H1 (cell line): ENCODE data around the gene CCNK. TPM values are rescaled to one million over a fixed set of nuclear protein-coding genes. Genes with fewer than 3 reads are reported as not detected.

ENCODE experiments used
- CTCF ChIA-PET: fragments of 300-600 bp; sonication (Branson Sonifier 250); formaldehyde crosslinking; loops from one replicate; lab custom pipeline; 2021; ENCODE audit not compliant: partially characterized antibody; lab: Charles Lee
- POLR2A ChIA-PET: fragments of 300-600 bp; sonication (Branson Sonifier 250); formaldehyde crosslinking; loops from one replicate; lab custom pipeline; 2021; ENCODE audit warnings: inconsistent platforms; ENCODE audit not compliant: partially characterized antibody; lab: Charles Lee
- DNase-seq, 2 experiments: peaks; one replicate each; pipeline versions ENCODE4 v3.0.0 to v3.0.0-alpha.2; 2010 to 2022; ENCODE audit warnings: low spot score in 2 of 2, low read depth in 1 of 2, mixed read lengths in 1 of 2
- FAIRE-seq: peaks from 2 replicates; lab custom pipeline; 2011; peaks lifted over from hg19 to GRCh38; lab: Jason Lieb, UNC
- H2AFZ ChIP-seq: 2 replicates; pipeline ENCODE4 v1.8.1; 2012; ENCODE audit warnings: low read length, inconsistent platforms
- H2AK5ac ChIP-seq: 2 replicates; pipeline ENCODE4 v1.6.1; 2013; ENCODE audit warnings: low read depth, low read length
- H2BK120ac ChIP-seq: replicated peaks from 2 replicates; pipeline ENCODE3; 2013; ENCODE audit warnings: low read depth, low read length, inconsistent platforms
- H2BK12ac ChIP-seq: 2 replicates; pipeline ENCODE4 v1.6.1; 2013; ENCODE audit warnings: low read depth, low read length
- H2BK15ac ChIP-seq: 2 replicates; pipeline ENCODE4 v1.6.1; 2013; ENCODE audit warnings: low read length
- H2BK20ac ChIP-seq: 2 replicates; pipeline ENCODE4 v1.6.1; 2013; ENCODE audit warnings: low read length
- H2BK5ac ChIP-seq: 2 replicates; pipeline ENCODE4 v1.6.1; 2013; ENCODE audit warnings: low read depth, low read length
- H3K14ac ChIP-seq: 2 replicates; pipeline ENCODE4 v1.6.1; 2013; ENCODE audit warnings: inconsistent platforms; ENCODE audit not compliant: insufficient read length
- H3K18ac ChIP-seq: 2 replicates; pipeline ENCODE4 v1.6.1; 2013; ENCODE audit warnings: low read length; ENCODE audit errors: extremely low read depth
- H3K23ac ChIP-seq: 2 replicates; pipeline ENCODE4 v1.6.1; 2013; ENCODE audit warnings: inconsistent platforms; ENCODE audit not compliant: insufficient read length
- H3K23me2 ChIP-seq: 2 replicates; pipeline ENCODE4 v1.6.1; 2013; ENCODE audit warnings: low read depth, low read length
- H3K27ac ChIP-seq: 2 replicates; pipeline ENCODE4 v1.6.1; 2011; ENCODE audit warnings: low read depth, low read length, inconsistent platforms
- H3K27me3 ChIP-seq, 4 experiments: replicated peaks in 1 of 4; 1 replicate in 1 of 4; 2 replicates in 3 of 4; pipeline versions ENCODE4 v1.6.1 to v1.8.1; 2011 to 2013; ENCODE audit warnings: low read length in 3 of 4, mild to moderate bottlenecking in 3 of 4, inconsistent platforms in 2 of 4, mixed read lengths in 2 of 4, moderate library complexity in 1 of 4; ENCODE audit not compliant: control insufficient read depth in 3 of 4, insufficient read depth in 3 of 4; ENCODE audit errors: extremely low read depth in 1 of 4
- H3K36me3 ChIP-seq, 4 experiments: 2 replicates each; pipeline versions ENCODE4 v1.6.1 to v1.8.1; 2011 to 2013; ENCODE audit warnings: mild to moderate bottlenecking in 4 of 4, low read length in 3 of 4, moderate library complexity in 2 of 4, control low read depth in 1 of 4, inconsistent platforms in 1 of 4; ENCODE audit not compliant: insufficient read depth in 4 of 4, control insufficient read depth in 2 of 4
- H3K4ac ChIP-seq: replicated peaks from 2 replicates; pipeline ENCODE3; 2013; ENCODE audit warnings: low read length, low read depth, mixed read lengths, inconsistent platforms; ENCODE audit not compliant: insufficient read length
- H3K4me1 ChIP-seq, 4 experiments: replicated peaks in 1 of 4; 1 replicate in 1 of 4; 2 replicates in 3 of 4; pipeline versions ENCODE4 v1.6.1 to v1.8.1; 2011 to 2013; ENCODE audit warnings: low read length in 3 of 4, inconsistent platforms in 2 of 4, mixed read lengths in 1 of 4; ENCODE audit not compliant: insufficient read depth in 4 of 4, control insufficient read depth in 3 of 4
- H3K4me2 ChIP-seq, 2 experiments: 2 replicates each; pipeline versions ENCODE4 v1.6.1 to v1.8.1; 2011 to 2013; ENCODE audit warnings: low read depth in 2 of 2, low read length in 2 of 2, control low read depth in 1 of 2, inconsistent platforms in 1 of 2, mild to moderate bottlenecking in 1 of 2; ENCODE audit not compliant: insufficient read depth in 1 of 2
- H3K4me3 ChIP-seq, 4 experiments: fragments of 200-600, 300-600 bp in 1 of 4; sonication (generic), shearing (Covaris generic), sonication (Bioruptor Twin) in 1 of 4; 2 replicates each; pipeline versions ENCODE4 v1.5.1 to v1.8.1; 2011 to 2016; ENCODE audit warnings: low read length in 4 of 4, low read depth in 3 of 4, control low read depth in 2 of 4, inconsistent platforms in 2 of 4, mild to moderate bottlenecking in 2 of 4, mixed read lengths in 1 of 4, moderate library complexity in 1 of 4; ENCODE audit not compliant: insufficient read depth in 2 of 4; ENCODE audit errors: extremely low read depth in 1 of 4
- H3K56ac ChIP-seq: replicated peaks from 2 replicates; pipeline ENCODE3; 2013; ENCODE audit warnings: low read depth, mild to moderate bottlenecking, mixed read lengths, low read length, inconsistent platforms; ENCODE audit not compliant: insufficient read length
- H3K79me1 ChIP-seq: 2 replicates; pipeline ENCODE4 v1.6.1; 2013; ENCODE audit warnings: low read depth, low read length, control low read depth
- H3K79me2 ChIP-seq, 2 experiments: 2 replicates each; pipeline versions ENCODE4 v1.6.1 to v1.8.1; 2012 to 2013; ENCODE audit warnings: low read length in 2 of 2, mild to moderate bottlenecking in 2 of 2, inconsistent platforms in 1 of 2; ENCODE audit not compliant: insufficient read depth in 2 of 2, control insufficient read depth in 1 of 2
- H3K9ac ChIP-seq, 4 experiments: replicated peaks in 1 of 4; 1 replicate in 1 of 4; 2 replicates in 3 of 4; pipeline versions ENCODE4 v1.6.1 to v1.8.1; 2011 to 2013; ENCODE audit warnings: low read depth in 3 of 4, low read length in 3 of 4, control low read depth in 2 of 4, mild to moderate bottlenecking in 2 of 4, moderate library complexity in 2 of 4, inconsistent platforms in 1 of 4; ENCODE audit errors: extremely low read depth in 1 of 4
- H3K9me3 ChIP-seq, 2 experiments: 2 replicates each; pipeline versions ENCODE4 v1.6.1 to v1.8.1; 2012 to 2013; ENCODE audit warnings: mild to moderate bottlenecking in 2 of 2, moderate library complexity in 2 of 2, control low read depth in 1 of 2, inconsistent platforms in 1 of 2, low read depth in 1 of 2, low read length in 1 of 2, mixed read lengths in 1 of 2; ENCODE audit not compliant: insufficient read depth in 2 of 2
- H4K20me1 ChIP-seq, 2 experiments: replicated peaks in 1 of 2; 2 replicates each; pipeline versions ENCODE3 to v1.8.1; 2011 to 2013; ENCODE audit warnings: inconsistent platforms in 2 of 2, low read length in 2 of 2, mild to moderate bottlenecking in 1 of 2; ENCODE audit not compliant: insufficient read depth in 2 of 2, control insufficient read depth in 1 of 2
- H4K5ac ChIP-seq: 2 replicates; pipeline ENCODE4 v1.6.1; 2013; ENCODE audit warnings: low read length, low read depth, mixed read lengths, inconsistent platforms; ENCODE audit not compliant: insufficient read length
- H4K8ac ChIP-seq: 2 replicates; pipeline ENCODE4 v1.8.0; 2013; ENCODE audit warnings: mild to moderate bottlenecking, moderate library complexity, low read length, inconsistent platforms; ENCODE audit not compliant: insufficient read depth; ENCODE audit errors: extremely low read depth
- H4K91ac ChIP-seq: replicated peaks from 2 replicates; pipeline ENCODE3; 2013; ENCODE audit warnings: low read length, mixed read lengths, inconsistent platforms; ENCODE audit not compliant: insufficient read length
- CTBP2 ChIP-seq: IDR thresholded peaks from 2 replicates; pipeline ENCODE4 v1.7.0; 2011; ENCODE audit warnings: borderline replicate concordance, mild to moderate bottlenecking, moderate library complexity, mixed read lengths, low read length; ENCODE audit not compliant: insufficient read depth, insufficient read length
- EZH2 ChIP-seq: fragments of 200-600 bp; sonication (generic); IDR thresholded peaks from 2 replicates; pipeline ENCODE4 v1.7.1; 2012; ENCODE audit warnings: low read depth, mild to moderate bottlenecking, moderate library complexity, low read length, inconsistent platforms; ENCODE audit not compliant: severe bottlenecking
- HDAC2 ChIP-seq, 2 experiments: fragments of 300-600 bp in 1 of 2; sonication (generic) in 1 of 2; IDR thresholded peaks; 2 replicates each; pipeline ENCODE4 v1.6.1; 2011 to 2012; ENCODE audit warnings: low read depth in 2 of 2, low read length in 2 of 2, mild to moderate bottlenecking in 2 of 2, moderate library complexity in 2 of 2, borderline replicate concordance in 1 of 2, inconsistent platforms in 1 of 2
- KDM1A ChIP-seq: fragments of 200-600, 300-600 bp; sonication (generic); IDR thresholded peaks from 2 replicates; pipeline ENCODE4 v1.7.1; 2016; ENCODE audit warnings: mild to moderate bottlenecking, low read length, borderline replicate concordance
- PHF8 ChIP-seq: fragments of 200-600 bp; sonication (generic); conservative IDR thresholded peaks from 2 replicates; pipeline ENCODE4 v1.7.1; 2012; ENCODE audit warnings: low read depth, mild to moderate bottlenecking, inconsistent platforms, low read length, moderate library complexity
- RAD21 ChIP-seq, 2 experiments: IDR thresholded peaks in 1 of 2; conservative IDR thresholded peaks in 1 of 2; 2 replicates each; pipeline ENCODE4 v1.6.1; 2011; ENCODE audit warnings: low read depth in 2 of 2, low read length in 2 of 2, improper control_type of control experiment in 1 of 2, inconsistent platforms in 1 of 2, mild to moderate bottlenecking in 1 of 2, moderate library complexity in 1 of 2
- WGBS, 2 experiments: shearing (Covaris generic) in 1 of 2; methylation state at CpG; one replicate each; pipeline versions ENCODE4 v1.1.6 to v1.1.7; 2013 to 2015; ENCODE audit warnings: low lambda C conversion rate in 2 of 2, mixed read lengths in 2 of 2, inconsistent platforms in 1 of 2, low coverage in 1 of 2, missing lambda C conversion rate in 1 of 2; ENCODE audit not compliant: insufficient replicate concordance in 2 of 2, insufficient coverage in 1 of 2, insufficient read length in 1 of 2; ENCODE audit errors: extremely low coverage in 1 of 2, missing lambda C conversion rate in 1 of 2; 5-methylcytosine and 5-hydroxymethylcytosine counted together
- polyA plus RNA-seq, 7 experiments: library from polyadenylated mRNA; depleted of rRNA in 3 of 7; stranded (reverse) in 5 of 7; unstranded in 2 of 7; fragments of >200 nt in 5 of 7; fragments of 200-250 nt in 2 of 7; gene quantifications; 1 replicate in 5 of 7; 2 replicates in 1 of 7; 4 replicates in 1 of 7; pipeline versions ENCODE4 v1.2.1 to v1.2.3, GENCODE V29; 2011 to 2013; ENCODE audit warnings: missing spikeins in 2 of 7, mixed read lengths in 2 of 7
- total RNA-seq: library from RNA; stranded (reverse); fragmentation: NEBNext Ultra II Directional; extraction: Animal tissue kit (Norgen Biotek cat#: 25700); gene quantifications from 2 replicates; pipeline ENCODE4 v1.2.1, GENCODE V29; 2021

The CCNK gene
- total and polyA plus RNA-seq, 2 of the 8 experiments (the other 6 are each of a cell fraction or from before 2014, with no cell fraction given): 10.7 to 82.7 TPM

GRCh38 chr14:99531251-99532096 is 50.3 kb downstream of the CCNK start:
- H4K91ac ChIP-seq: no peak overlapping the region
- TF ChIP-seq KDM1A (peak; percentile 86), CTBP2 (no peak), PHF8 (no peak), HDAC2 (IDR thresholded peaks at IDR 0.05; ENCODE audit: borderline replicate concordance in 1 of 2, low read depth in 2 of 2, low read length in 2 of 2) (peak in 1 of 2 experiments; percentile 72; a peak in 1 of 4 replicates), EZH2 (no peak), RAD21 (IDR thresholded peaks at IDR 0.05 in 1 of 2, conservative IDR thresholded peaks at IDR 0.05 in 1 of 2; ENCODE audit: low read depth in 2 of 2, low read length in 2 of 2) (no peak)
- no peak overlapping the region for H3K4ac ChIP-seq
- no peaks in the 10 kb centered on the region for H3K9me3 ChIP-seq
- H4K5ac ChIP-seq: no peak overlapping the region
- H3K56ac ChIP-seq: no peak overlapping the region
- H3K4me1 ChIP-seq: peaks cover 3 to 41% (median 16%) of the 10 kb centered on the region in 4 experiments; a peak in 6 of 7 replicates
- peaks cover 13% of the 10 kb centered on the region for H3K79me1 ChIP-seq
- H3K18ac ChIP-seq: no peak overlapping the region
- H3K36me3 ChIP-seq: no peaks in the 10 kb centered on the region
- peak overlapping the region in 1 of 4 experiments; percentile 11; a peak in 1 of 8 replicates for H3K4me3 ChIP-seq
- H2BK15ac ChIP-seq: no peak overlapping the region
- ChIA-PET POLR2A (interaction anchor here (1.1 kb wide), 1 partner anchor 143 kb away, joined by 3 read pairs; no protein-coding TSS in a partner anchor), CTCF (interaction anchor here (0.7 to 1.2 kb wide), 2 partner anchors 10 to 45 kb away, joined by 4 to 6 read pairs; no protein-coding TSS in a partner anchor)
- peak overlapping the region; percentile 23; the same call in 1 of the 2 replicates for H2BK12ac ChIP-seq
- H2BK5ac ChIP-seq: 0 out of 2 replicates have a peak overlapping the region, but pooled peaks have one; percentile 56
- no peaks in the 10 kb centered on the region for H3K23me2 ChIP-seq
- H2BK20ac ChIP-seq: no peak overlapping the region
- no peak overlapping the region for H4K8ac ChIP-seq
- no peak overlapping the region for H2AK5ac ChIP-seq
- 43% methylated on average over 11 of the region's 14 CpGs; no CpG with 5 or more reads in 1 of the 2 experiments for WGBS, 2 experiments
- H3K4me2 ChIP-seq: peak overlapping the region; percentile 40 to 51; a peak in 3 of 4 replicates
- no peak overlapping the region for H3K14ac ChIP-seq
- no peak overlapping the region for H3K23ac ChIP-seq
- FAIRE-seq: no peak
- H2AFZ ChIP-seq: no peak overlapping the region
- no peaks in the 10 kb centered on the region for H3K27me3 ChIP-seq
- H3K9ac ChIP-seq: no peak overlapping the region
- H3K27ac ChIP-seq: 0 out of 2 replicates have a peak overlapping the region, but pooled peaks have one; percentile 13
- H2BK120ac ChIP-seq: no peak overlapping the region
- peaks cover 0 to 11% of the 10 kb centered on the region in 2 experiments; a peak in 1 of 4 replicates for H3K79me2 ChIP-seq
- DNase-seq: no peak
- peaks cover 1% of the 10 kb centered on the region in 2 experiments for H4K20me1 ChIP-seq
